Right hindlimb (tissue), 1 donor: ENCODE results near the gene TULP4.
A peak's percentile ranks its signal among the peaks of the same experiment; 100 is the strongest.

Source experiments
- DNase-seq: peaks from one replicate; pipeline ENCODE4 v3.0.0-alpha.2; 2018

TULP4 gene, protein sequence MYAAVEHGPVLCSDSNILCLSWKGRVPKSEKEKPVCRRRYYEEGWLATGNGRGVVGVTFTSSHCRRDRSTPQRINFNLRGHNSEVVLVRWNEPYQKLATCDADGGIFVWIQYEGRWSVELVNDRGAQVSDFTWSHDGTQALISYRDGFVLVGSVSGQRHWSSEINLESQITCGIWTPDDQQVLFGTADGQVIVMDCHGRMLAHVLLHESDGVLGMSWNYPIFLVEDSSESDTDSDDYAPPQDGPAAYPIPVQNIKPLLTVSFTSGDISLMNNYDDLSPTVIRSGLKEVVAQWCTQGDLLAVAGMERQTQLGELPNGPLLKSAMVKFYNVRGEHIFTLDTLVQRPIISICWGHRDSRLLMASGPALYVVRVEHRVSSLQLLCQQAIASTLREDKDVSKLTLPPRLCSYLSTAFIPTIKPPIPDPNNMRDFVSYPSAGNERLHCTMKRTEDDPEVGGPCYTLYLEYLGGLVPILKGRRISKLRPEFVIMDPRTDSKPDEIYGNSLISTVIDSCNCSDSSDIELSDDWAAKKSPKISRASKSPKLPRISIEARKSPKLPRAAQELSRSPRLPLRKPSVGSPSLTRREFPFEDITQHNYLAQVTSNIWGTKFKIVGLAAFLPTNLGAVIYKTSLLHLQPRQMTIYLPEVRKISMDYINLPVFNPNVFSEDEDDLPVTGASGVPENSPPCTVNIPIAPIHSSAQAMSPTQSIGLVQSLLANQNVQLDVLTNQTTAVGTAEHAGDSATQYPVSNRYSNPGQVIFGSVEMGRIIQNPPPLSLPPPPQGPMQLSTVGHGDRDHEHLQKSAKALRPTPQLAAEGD (N-terminal part only)

DNA sequence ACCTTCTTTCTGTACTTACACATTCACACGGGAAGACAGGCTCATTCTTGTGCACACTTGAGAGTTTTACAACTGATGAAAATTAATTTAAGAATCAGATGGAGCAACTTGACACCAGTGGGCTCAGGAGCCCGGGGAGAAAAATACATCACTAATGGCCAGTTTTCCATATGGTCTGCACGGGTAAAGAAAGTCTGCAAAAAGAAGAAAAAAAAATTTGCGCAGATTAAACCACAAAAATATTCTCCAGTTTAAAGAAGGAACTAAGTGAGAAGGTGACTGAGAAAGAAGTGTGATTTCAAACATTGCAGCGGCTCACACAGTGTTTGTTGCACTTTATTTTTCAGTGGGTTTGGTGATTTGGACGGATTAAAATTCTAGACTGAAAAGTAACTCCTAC lies at the start of gene TULP4:
Gene TULP4 (plus strand): TSS at position 301 of the 400 bp plus-strand sequence. CDS start 1,552 bp downstream, outside the sequence.
- DNase-seq = no peak

DNA sequence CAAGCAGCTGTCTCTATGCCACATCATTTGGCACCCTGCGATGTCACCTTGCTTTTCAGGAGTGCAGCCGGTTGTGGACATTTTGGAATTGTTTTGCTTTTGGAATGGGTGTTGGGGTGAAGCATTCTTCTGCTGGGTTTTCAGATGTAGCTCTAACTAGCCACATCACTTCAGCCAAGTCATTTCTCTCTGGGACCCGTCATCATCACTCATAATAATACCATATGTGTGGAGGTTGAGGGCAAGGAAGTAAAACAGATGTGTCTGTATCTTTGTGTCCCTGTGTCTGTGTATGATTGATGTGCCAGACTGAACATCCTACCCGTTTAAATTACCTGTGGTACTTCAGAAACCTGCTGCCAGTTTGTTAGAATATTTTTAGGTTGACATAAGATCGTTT lies 49.5 kb upstream of the TULP4 start:
- DNase-seq = no peak

DNA sequence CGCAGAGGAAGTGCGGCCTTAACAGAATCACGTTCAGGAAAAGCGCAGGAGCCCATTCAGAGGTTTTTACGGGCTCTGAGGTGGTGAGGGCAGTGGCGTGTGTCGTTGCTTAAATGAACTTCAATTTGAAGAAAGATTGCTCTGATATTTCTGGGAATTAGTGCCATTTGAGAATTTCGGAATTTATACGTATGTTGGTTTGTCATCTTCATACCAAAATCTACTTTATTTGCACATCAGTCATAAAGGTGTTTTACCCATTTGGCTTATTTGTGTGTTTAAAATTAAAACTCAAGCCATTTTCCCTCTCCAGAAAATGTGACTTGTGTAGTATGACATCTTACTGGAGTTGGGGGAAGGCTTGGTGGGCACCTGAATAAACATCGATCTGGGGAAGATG lies 48.1 kb upstream of the TULP4 start:
- DNase-seq = no peak

DNA sequence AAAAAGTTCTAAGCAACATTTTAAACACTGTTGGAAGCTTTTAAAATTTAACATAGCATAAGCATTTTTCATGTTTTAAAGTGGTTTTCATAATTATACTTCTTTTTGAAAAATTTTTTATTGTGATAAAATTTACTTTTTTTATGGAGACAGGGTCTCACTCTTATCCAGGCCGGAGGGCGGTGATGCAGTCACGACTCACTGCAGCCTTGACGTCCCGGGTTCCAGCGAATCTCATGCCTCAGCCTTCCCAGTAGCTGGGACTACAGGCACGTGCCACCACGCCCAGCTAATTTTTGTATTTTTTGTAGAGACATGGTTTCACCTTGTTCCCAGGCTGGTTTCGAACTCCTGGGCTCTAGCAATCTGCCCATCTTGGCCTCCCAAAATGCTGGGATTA lies 46.1 kb upstream of the TULP4 start:
- no peak for DNase-seq

DNA sequence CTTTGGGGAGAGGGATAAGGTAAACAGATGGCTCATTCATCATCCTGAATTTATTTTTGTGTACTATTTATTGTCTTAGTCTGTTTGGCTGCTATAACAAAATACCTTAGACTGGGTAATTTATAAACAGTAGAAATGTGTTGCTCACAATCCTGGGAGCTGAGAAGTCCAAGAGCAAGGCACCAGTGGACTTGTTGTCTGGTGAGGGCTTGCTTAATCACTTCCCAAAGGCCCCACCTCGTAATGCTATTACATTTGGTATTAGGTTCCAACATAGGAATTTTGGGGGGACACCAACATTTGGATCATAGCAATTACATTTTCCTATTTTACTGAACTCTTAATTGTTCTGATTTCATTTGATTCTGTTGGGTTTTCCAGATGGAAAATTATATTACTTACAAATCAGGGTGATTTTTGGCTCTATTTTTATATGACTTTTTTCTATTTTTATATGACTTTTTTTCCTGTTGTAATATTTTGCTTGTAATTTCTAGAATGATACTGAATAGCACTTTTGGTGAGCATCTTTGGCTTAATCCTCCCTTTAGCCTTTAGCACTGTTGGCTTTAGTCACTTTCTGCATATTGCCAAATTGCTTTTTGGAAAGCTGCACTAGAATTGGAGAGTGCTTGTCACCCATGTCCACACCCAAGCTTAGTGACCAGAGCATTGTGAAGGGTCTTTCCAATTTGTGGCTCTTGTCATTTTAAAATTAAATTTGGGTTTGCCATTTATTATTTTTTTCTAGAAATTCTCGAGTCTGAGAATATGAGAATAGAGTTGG lies 43.7 kb upstream of the TULP4 start:
- DNase-seq = no peak

DNA sequence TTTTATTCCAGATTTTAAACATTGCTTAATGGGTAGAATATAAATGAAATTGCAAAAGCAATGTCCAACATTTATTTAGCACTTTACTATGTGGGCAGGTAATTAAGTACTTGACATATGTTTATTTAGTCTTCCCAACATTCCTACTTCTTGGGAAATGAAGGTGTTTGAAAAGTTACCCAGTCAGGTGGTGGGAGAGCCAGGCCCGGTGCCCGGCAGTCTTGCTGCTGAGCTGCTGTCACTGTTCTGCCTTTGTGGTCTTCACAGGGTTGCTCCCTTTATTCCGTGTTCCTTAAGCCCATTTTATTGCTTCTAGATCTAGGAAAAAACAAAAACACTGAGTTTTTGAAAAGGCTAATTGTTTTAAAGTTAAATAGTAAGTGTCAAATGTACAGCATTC lies 42.6 kb upstream of the TULP4 start:
- DNase-seq = no peak

DNA sequence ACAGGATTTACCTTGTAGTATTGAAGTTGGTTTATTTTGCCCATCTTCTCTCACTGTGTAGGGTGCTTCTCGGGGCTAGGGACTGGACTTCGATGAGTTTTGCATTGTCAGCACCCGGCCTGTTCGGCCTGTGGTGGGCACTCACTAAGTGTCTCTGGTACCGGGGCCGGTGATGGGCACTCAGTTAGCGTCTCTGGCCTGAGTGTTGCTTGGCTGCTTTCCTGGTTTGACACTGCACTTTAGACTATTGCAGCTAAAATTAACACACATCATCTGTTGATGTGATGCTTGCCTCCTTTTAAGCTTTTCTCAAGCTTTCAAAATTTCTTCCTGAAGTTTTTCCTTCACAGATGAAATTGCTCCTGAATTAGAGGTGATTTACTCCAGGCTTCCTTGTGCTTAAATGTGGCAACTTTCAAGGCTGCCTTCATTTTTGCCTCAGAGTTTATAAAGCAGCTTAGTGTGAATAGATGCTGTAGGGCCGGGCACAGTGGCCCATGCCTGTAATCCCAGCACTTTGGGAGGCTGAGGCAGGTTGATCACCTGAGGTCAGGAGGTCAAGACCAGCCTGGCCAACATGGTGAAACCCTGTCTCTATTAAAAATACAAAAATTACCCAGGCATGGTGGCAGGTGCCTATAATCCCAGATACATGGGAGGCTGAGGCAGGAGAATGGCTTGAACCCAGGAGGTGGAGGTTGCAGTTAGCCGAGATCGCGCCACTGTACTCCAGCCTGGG lies 41.7 kb upstream of the TULP4 start:
- DNase-seq = no peak

DNA sequence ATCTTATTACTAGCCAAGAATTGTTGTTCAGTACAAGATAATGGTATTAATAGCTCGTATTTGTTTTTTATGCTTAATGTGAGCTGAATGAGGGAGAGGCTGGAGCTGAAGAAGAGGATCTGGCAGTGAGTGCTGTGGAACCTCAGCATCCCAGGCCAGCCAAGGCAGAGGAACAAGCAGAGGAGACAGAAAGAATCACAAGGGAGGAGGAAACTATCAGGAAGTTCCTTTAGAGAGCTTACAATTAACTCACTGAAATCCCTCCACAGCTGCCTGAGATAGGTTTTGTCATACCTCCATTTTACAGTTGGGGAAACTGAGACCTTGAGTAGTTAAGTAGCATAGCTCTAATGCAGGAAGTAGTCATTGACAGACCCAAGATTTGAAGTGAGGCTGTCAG lies 39.9 kb upstream of the TULP4 start:
- DNase-seq = no peak

DNA sequence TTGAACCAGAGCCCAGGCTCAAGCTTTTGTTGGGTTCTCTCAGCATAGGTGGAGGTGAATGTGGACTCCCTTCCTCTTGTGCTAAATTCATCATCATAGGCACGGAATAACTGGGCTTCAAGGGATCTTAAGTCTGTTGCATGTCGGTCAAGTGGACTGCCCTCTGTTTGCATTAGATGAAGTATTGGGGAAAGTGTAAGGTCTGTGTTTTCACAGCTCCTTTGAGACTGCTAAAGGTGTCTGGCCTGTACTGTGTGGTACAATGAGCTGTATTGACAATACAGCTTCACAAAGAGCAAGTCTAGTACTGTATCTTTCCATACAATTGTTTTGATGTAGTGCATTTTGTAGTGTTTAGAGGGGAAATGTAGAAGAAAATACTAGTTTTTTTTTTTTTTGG lies 34.3 kb upstream of the TULP4 start:
- DNase-seq = no peak

DNA sequence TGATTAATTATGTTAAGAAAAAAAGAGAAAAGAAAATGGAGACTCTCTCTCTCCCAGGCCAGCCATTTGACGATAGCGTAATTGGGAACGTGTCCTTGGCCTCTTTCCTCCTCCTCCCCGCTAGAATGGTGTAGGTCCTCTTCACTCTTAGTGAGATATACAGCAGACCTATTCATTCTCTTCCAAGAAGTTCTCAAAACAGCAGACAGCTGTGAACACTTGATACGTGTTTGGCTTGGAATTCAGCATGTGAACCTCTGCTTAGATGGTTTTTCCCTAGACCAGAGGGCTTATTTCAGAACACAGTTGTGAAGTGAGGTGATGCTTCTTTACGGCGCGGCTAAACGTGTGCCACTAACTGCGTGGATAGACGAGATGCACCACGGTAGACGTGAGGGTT lies 32.6 kb upstream of the TULP4 start:
- DNase-seq = peak; percentile 62

DNA sequence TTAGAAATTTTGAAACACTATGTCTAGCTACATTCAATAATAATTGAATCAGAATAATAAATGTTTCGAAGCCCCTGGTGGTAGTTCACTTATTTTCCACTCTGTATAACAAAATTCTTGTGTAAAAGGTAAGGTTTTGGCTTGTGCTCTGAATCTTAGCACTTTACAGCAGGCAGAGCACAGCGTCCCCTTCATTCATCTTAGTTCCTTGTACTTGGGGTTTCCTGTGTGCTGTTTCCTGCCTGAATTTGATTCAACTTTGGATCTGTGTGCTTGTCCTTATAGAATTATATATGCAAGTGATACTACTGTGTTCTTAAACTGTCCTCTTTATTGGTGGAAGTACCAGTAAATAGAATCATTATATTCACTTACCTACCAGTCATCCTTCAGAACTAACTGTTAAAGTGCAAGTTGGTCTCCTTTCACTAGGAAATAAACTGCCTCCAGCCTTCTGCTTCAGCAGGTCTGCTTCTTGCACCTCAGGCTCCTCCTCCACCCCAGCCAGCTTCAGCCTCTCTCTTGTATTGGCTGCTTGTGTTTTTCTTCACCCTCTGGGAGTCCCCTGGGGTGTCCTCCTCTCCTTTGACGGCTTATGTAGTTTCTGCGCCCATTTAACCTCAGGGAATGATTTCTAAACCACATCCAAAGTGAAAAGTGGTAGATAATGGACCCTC lies 28.8 kb upstream of the TULP4 start:
- peak; percentile 27 for DNase-seq

DNA sequence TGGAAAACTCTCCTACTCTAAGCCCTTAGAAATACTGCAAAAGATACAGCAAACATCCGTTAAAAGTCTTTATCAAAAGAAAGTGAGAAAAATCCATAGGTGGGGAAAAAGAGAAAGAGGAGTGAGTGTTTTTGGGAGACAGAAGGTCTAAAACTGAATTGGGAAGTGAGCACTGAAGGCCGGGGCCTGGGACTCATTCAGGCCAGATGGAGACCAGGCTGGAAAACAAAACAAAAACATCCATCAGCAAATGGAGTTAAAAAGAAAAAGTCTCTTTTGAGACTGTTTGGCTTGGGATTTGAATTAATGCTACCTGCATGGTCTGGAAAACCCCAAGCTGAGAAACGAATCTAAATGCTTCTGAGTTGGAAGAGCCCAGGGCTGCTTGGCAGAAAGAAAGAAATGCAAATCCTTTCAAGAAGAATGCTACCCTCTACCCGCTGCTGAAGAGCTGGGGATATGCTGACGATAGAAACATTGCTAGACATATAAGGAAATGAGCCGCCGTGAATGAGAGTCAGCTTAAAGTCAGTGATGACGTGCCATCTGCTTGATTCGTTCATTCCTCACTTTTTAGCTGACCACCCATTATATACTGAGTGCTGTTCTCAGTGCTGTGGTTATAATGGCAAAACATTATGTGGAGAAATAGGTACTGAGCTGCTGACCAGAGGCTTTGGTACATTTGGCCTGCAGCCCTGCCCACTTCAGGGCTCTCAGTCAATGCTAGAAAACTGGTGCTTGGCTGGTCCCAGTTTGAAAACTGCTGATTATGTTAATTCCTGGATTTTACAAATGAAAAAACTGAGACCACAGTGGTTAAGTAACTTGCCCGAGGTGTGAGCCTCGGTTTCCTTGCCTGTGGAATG lies 28.0 kb upstream of the TULP4 start:
- peak; percentile 75 for DNase-seq

DNA sequence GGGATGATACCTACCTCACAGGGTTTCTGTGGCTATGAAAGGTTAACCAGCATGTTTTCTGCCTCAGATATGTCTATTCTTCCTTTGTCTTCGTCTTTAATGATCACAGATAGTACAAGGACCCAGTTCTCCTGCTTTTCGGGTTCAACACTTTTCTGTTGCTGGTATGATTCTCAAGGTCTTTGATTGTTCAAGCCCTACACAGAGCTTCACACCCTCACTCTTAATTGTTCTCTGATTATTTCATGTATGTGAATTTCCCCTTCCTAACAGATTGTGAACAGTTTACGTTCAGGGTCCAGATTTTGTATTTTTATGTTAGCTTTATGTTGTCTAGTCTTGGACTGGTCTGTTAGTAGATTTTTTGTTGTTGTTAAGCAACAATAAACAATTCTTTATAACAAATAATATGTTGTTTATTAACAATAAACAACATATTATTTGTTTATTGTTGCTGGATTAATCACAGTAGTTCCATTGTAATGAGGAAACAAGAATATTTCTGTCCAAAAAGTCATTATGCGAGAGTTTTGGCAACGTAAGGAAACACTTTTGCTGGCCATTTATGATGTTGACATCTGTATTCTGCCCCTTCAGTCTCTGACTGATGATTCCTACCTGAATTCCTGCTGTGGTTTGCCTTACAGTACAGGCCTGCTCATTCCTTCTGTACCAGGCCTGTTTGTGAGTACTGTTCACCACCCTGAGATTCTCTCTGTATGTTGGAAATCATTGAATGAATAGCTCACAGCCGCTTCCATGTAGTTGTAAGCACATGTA lies 27.2 kb upstream of the TULP4 start:
- DNase-seq = no peak

DNA sequence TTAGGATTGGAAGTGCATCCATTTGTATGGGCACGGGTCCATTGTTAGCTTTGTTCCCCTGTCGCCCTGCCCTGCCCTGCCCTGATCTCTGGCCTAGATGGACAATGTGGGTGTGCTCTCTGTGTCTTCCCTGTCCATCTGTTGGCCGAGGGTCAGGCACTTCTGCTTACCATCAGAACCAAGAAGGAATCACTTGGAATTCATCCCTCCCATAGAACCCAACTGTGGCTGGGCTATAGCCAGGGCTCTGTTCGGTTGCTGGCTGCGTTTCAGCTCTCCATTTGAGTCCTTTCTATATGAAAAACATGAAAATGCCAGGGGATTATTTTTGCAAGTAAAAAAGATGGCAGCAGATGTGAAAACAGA lies 26.6 kb upstream of the TULP4 start:
- peak; percentile 54 for DNase-seq

DNA sequence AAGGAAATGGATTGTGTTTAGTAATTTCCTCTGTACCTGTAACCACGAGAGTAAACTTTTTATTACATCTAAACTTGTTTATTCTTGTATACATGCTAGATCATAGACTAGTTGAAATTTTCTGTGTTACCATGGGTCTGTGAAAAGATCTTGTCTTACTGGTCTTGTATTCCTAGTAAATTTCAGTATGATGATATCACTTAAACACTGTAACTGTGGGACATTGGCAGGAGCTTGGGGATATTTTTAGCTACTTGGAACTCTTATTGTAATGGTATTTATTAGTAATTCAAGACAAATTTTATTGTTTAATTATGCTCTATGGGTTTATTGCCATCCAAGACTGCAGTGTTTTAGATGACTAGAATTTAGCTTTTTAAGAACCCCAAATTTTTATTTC lies 25.9 kb upstream of the TULP4 start:
- no peak for DNase-seq

DNA sequence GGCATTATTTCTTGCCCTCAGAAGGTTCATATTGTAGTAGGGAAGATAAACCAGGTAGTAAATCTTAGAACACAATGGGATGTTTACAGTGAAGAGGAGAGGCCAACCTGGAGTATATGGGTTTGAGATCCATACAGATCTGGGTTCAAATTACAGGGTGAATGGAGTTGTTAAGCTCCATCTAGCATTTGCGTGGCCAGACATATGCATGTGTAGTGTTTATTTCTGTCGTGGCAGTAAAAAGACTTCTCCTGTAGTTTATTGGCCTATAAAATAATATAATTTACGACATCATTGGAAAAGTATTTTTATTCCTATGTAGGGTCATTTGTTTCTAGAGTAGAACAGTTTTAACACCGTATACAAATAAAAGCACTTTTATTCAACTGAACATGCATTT lies 25.2 kb upstream of the TULP4 start:
- DNase-seq = no peak

DNA sequence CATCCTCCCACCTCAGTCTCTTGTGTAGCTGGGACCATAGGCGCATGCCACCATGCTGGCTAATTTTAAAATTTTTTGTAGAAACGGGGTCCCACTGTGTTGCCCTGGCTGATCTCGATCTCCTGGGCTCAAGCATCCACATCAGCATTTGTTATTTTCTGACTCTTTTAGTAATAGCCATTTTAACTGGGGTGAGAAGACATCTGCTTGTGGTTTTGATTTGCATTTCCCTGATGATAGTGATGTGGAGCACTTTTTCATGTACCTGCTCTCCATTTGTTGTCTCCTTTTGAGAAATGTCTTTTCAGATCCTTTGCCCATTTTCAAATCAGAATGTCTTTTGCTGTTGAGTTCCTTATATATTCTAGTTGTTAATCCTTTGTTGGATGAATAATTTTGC lies 22.2 kb upstream of the TULP4 start:
- DNase-seq = no peak

DNA sequence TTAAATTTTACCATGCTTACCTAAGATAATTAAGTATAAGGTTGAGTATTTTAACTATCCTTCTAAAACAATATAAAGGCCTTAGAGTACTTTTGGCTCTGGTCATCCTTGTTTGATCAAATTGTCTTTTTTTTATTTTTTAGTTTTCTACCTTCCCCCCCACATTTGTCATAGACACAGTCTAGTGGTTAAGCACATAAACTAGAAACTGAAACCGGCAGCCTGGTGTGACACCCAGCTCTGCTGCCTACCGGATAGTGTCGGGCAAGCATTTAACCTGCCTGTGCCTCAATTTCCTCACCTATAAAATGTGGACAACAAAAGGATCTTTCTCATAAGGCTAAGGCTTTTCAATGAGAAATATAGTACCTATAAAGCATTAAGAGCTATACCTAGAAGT lies 21.6 kb upstream of the TULP4 start:
- DNase-seq = no peak

DNA sequence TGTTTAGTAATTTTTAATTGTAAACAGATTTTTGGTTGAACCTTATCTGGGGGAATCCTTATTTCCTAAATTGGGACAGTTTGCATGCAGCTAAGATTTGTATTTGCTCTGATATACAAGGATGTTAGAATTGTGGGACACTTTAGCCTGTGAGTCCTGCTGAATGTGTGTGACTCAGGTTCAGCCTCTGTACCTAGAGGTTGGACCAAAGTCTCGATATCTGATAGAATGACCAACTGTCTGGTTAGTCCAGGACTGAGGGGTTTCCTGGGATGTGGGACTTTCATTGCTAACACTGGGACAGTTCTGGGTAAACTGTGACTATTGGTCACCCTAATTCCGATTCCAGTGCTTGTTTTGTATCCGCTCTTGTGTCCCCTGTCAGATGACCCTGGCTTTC lies 20.2 kb upstream of the TULP4 start:
- no peak for DNase-seq

DNA sequence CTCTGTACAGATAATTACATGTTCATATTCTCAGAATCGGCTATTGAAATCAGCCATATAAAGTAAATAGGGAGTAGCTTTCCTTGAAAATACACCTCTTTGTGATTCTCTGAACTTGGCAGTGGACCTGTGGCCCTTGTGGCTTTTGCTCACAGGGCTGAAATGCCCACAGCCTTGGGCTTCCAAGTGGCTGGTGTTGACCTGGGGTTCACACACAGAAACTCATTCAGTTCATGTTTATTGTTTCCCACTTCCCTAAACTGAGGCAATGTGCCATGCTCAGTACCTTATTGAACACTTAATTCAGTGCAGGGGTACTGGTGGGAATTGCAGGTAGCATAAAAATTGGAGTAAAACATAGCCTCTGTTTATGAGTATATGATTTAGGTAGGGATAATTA lies 19.1 kb upstream of the TULP4 start:
- no peak for DNase-seq
